ENCODE measurements around the gene TRIM39. TPM values are rescaled to one million over a fixed set of nuclear protein-coding genes. Genes with fewer than 3 reads are reported as not detected.
A peak's percentile ranks its signal among the peaks of the same experiment; 100 is the strongest.

The TRIM39 gene
- total and polyA plus RNA-seq, 2 of the 13 experiments (the other 11 are each of a cell fraction or from before 2014, with no cell fraction given), result 7.7 to 14.6 TPM

DNA sequence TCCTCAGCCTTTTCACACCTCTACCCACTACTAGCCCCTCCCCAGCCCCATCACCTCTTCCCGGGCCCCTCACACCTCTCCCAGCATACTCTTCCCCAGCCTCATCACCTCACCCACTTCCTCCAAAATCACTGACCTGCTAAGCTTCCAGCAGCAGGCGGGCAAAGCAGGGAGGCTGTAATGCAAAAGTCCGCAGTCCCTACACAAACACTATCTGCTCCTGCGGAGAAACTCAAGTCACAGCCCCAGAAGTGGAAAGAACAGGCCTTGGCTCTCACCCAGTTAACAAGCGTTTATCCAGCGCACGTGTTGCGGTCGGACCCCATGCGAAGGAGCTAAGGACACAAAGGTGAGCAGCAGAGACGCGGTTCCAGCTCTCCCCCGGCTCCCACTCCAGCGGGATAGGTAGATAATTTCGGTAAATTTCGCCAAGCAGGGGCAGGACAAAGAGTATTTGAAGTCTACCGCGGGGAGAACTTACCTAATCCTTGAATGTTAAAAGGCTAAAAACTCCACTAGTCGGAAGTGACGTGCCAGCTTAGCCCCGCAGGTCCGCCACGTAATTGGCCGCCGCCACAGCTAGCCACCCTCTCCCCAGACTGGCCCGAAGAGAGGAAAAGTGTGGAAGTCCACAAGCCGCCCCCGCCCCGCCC is 728 bp upstream of the TRIM39 start (continued):
- TF ChIP-seq, protein P1, sequence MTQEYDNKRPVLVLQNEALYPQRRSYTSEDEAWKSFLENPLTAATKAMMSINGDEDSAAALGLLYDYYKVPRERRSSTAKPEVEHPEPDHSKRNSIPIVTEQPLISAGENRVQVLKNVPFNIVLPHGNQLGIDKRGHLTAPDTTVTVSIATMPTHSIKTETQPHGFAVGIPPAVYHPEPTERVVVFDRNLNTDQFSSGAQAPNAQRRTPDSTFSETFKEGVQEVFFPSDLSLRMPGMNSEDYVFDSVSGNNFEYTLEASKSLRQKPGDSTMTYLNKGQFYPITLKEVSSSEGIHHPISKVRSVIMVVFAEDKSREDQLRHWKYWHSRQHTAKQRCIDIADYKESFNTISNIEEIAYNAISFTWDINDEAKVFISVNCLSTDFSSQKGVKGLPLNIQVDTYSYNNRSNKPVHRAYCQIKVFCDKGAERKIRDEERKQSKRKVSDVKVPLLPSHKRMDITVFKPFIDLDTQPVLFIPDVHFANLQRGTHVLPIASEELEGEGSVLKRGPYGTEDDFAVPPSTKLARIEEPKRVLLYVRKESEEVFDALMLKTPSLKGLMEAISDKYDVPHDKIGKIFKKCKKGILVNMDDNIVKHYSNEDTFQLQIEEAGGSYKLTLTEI (CRISPR knock-in tag; conservative IDR thresholded peaks at IDR 0.05), result no peak
- peak; percentile 90; the same call in 1 of the 3 replicates for TF ChIP-seq MXI1 (IDR thresholded peaks at IDR 0.05; ENCODE audit: borderline replicate concordance, low read depth, low read length)
- TF ChIP-seq ZNF780A (CRISPR knock-in tag; IDR thresholded peaks at IDR 0.05), result peak; percentile 82; the same call in 1 of the 2 replicates
- TF ChIP-seq, protein P2, sequence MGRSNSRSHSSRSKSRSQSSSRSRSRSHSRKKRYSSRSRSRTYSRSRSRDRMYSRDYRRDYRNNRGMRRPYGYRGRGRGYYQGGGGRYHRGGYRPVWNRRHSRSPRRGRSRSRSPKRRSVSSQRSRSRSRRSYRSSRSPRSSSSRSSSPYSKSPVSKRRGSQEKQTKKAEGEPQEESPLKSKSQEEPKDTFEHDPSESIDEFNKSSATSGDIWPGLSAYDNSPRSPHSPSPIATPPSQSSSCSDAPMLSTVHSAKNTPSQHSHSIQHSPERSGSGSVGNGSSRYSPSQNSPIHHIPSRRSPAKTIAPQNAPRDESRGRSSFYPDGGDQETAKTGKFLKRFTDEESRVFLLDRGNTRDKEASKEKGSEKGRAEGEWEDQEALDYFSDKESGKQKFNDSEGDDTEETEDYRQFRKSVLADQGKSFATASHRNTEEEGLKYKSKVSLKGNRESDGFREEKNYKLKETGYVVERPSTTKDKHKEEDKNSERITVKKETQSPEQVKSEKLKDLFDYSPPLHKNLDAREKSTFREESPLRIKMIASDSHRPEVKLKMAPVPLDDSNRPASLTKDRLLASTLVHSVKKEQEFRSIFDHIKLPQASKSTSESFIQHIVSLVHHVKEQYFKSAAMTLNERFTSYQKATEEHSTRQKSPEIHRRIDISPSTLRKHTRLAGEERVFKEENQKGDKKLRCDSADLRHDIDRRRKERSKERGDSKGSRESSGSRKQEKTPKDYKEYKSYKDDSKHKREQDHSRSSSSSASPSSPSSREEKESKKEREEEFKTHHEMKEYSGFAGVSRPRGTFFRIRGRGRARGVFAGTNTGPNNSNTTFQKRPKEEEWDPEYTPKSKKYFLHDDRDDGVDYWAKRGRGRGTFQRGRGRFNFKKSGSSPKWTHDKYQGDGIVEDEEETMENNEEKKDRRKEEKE (IDR thresholded peaks at IDR 0.05), result no peak
- TF ChIP-seq CEBPB (IDR thresholded peaks at IDR 0.05; ENCODE audit: borderline replicate concordance, low read depth, low read length), result no peak
- TF ChIP-seq, protein P3, sequence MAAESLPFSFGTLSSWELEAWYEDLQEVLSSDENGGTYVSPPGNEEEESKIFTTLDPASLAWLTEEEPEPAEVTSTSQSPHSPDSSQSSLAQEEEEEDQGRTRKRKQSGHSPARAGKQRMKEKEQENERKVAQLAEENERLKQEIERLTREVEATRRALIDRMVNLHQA (CRISPR knock-in tag; IDR thresholded peaks at IDR 0.05), result no peak
- TF ChIP-seq TAF15 (IDR thresholded peaks at IDR 0.05; ENCODE audit: low read depth, low read length, poor library complexity, severe bottlenecking), result no peak
- TF ChIP-seq KMT2B (CRISPR knock-in tag; IDR thresholded peaks at IDR 0.05), result no peak
- TF ChIP-seq, protein P4, sequence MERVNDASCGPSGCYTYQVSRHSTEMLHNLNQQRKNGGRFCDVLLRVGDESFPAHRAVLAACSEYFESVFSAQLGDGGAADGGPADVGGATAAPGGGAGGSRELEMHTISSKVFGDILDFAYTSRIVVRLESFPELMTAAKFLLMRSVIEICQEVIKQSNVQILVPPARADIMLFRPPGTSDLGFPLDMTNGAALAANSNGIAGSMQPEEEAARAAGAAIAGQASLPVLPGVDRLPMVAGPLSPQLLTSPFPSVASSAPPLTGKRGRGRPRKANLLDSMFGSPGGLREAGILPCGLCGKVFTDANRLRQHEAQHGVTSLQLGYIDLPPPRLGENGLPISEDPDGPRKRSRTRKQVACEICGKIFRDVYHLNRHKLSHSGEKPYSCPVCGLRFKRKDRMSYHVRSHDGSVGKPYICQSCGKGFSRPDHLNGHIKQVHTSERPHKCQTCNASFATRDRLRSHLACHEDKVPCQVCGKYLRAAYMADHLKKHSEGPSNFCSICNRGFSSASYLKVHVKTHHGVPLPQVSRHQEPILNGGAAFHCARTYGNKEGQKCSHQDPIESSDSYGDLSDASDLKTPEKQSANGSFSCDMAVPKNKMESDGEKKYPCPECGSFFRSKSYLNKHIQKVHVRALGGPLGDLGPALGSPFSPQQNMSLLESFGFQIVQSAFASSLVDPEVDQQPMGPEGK (CRISPR knock-in tag; IDR thresholded peaks at IDR 0.05), result no peak
- TF ChIP-seq, protein P5, sequence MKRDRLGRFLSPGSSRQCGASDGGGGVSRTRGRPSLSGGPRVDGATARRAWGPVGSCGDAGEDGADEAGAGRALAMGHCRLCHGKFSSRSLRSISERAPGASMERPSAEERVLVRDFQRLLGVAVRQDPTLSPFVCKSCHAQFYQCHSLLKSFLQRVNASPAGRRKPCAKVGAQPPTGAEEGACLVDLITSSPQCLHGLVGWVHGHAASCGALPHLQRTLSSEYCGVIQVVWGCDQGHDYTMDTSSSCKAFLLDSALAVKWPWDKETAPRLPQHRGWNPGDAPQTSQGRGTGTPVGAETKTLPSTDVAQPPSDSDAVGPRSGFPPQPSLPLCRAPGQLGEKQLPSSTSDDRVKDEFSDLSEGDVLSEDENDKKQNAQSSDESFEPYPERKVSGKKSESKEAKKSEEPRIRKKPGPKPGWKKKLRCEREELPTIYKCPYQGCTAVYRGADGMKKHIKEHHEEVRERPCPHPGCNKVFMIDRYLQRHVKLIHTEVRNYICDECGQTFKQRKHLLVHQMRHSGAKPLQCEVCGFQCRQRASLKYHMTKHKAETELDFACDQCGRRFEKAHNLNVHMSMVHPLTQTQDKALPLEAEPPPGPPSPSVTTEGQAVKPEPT (CRISPR knock-in tag; IDR thresholded peaks at IDR 0.05; ENCODE audit: low read depth), result no peak
- peak; percentile 95 for TF ChIP-seq ZNF605 (CRISPR knock-in tag; IDR thresholded peaks at IDR 0.05)
- TF ChIP-seq KLF9 (CRISPR knock-in tag; IDR thresholded peaks at IDR 0.05; ENCODE audit: low read depth), result no peak
- no peak for TF ChIP-seq CC2D1A (CRISPR knock-in tag; IDR thresholded peaks at IDR 0.05)
- no peak for TF ChIP-seq FOXJ3 (CRISPR knock-in tag; IDR thresholded peaks at IDR 0.05; ENCODE audit: borderline replicate concordance)
- TF ChIP-seq, protein P6, sequence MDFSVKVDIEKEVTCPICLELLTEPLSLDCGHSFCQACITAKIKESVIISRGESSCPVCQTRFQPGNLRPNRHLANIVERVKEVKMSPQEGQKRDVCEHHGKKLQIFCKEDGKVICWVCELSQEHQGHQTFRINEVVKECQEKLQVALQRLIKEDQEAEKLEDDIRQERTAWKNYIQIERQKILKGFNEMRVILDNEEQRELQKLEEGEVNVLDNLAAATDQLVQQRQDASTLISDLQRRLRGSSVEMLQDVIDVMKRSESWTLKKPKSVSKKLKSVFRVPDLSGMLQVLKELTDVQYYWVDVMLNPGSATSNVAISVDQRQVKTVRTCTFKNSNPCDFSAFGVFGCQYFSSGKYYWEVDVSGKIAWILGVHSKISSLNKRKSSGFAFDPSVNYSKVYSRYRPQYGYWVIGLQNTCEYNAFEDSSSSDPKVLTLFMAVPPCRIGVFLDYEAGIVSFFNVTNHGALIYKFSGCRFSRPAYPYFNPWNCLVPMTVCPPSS (IDR thresholded peaks at IDR 0.05), result no peak
- TF ChIP-seq KAT2B (IDR thresholded peaks at IDR 0.05; ENCODE audit: borderline replicate concordance, low read depth, low read length), result no peak
- no peak for TF ChIP-seq ZNF569 (CRISPR knock-in tag; IDR thresholded peaks at IDR 0.05; ENCODE audit: borderline replicate concordance)
- 0 out of 2 replicates have a peak, but pooled peaks have one; percentile 34 for TF ChIP-seq ZNF839 (CRISPR knock-in tag; IDR thresholded peaks at IDR 0.05; ENCODE audit: borderline replicate concordance)
- TF ChIP-seq HCFC1 (IDR thresholded peaks at IDR 0.05; ENCODE audit: low read depth, low read length), result no peak
